Occipital lobe (tissue), 2 donors: ENCODE data around the gene ATXN10. TPM values are rescaled to one million over a fixed set of nuclear protein-coding genes. Genes with fewer than 3 reads are reported as not detected.
"Not testable (repeated sequence)": the region's sequence is repeated elsewhere in the genome, so short reads cannot be mapped to it uniquely, and the experiment has no call there.

Experiments used
- DNase-seq: peaks from one replicate; lab custom pipeline; 2025; lab: John Stamatoyannopoulos, UW
- total RNA-seq: library from RNA; depleted of rRNA; stranded (reverse); fragments of >200 nt; gene quantifications from one replicate; pipeline ENCODE4 v1.2.3, GENCODE V29; 2014

Gene ATXN10
- 326 TPM for total RNA-seq

GRCh38 chr22:45671783-45672563 lies at the start of gene ATXN10:
Gene ATXN10 (plus strand): TSS chr22:45671834. CDS start chr22:45672064, 230 bp downstream.
- DNase-seq = peak; percentile 78

- DNase-seq = no peak
These were observed 49.6 kb upstream of the ATXN10 start for GRCh38 chr22:45621836-45622600.

- not testable (repeated sequence) for DNase-seq
These were observed 48.0 kb upstream of the ATXN10 start for GRCh38 chr22:45623464-45624145.

GRCh38 chr22:45626198-45626651 lies 45.4 kb upstream of the ATXN10 start:
- no peak for DNase-seq

GRCh38 chr22:45627489-45628233 lies 44.0 kb upstream of the ATXN10 start:
- DNase-seq = no peak

GRCh38 chr22:45628515-45628914 lies 43.1 kb upstream of the ATXN10 start:
- DNase-seq = no peak

- no peak for DNase-seq
These were observed 42.1 kb upstream of the ATXN10 start for GRCh38 chr22:45629469-45630089.

GRCh38 chr22:45630436-45630835 lies 41.2 kb upstream of the ATXN10 start:
- no peak for DNase-seq

GRCh38 chr22:45631140-45631840 lies 40.3 kb upstream of the ATXN10 start:
- DNase-seq = no peak

- no peak for DNase-seq
These were observed 39.8 kb upstream of the ATXN10 start for GRCh38 chr22:45631841-45632238.

GRCh38 chr22:45632791-45633515 lies 38.7 kb upstream of the ATXN10 start:
- DNase-seq = no peak

GRCh38 chr22:45636683-45637082 lies 35.0 kb upstream of the ATXN10 start:
- no peak for DNase-seq

- DNase-seq = no peak
These were observed 33.4 kb upstream of the ATXN10 start for GRCh38 chr22:45638197-45638596.

- no peak for DNase-seq
These were observed 32.5 kb upstream of the ATXN10 start for GRCh38 chr22:45638834-45639746.

- no peak for DNase-seq
These were observed 31.9 kb upstream of the ATXN10 start for GRCh38 chr22:45639747-45640102.

GRCh38 chr22:45640291-45640940 lies 31.2 kb upstream of the ATXN10 start:
- DNase-seq = no peak

- DNase-seq = no peak
These were observed 30.6 kb upstream of the ATXN10 start for GRCh38 chr22:45640941-45641621.
